Trophoblast cell (in vitro differentiated cells and primary cell): ENCODE data around the gene TIMM17B.

Experiments used
- DNase-seq, 2 donors: peaks; one replicate each; pipeline ENCODE4 v3.0.0-alpha.2; 2016
- H2AFZ ChIP-seq: 2 replicates; pipeline ENCODE4 v1.6.1; 2013; ENCODE audit warnings: low read length, moderate library complexity, mild to moderate bottlenecking; ENCODE audit not compliant: insufficient read depth, poor library complexity
- H2AK5ac ChIP-seq: 2 replicates; pipeline ENCODE4 v1.6.1; 2013; ENCODE audit warnings: mild to moderate bottlenecking, low read length
- H2BK120ac ChIP-seq: 2 replicates; pipeline ENCODE4 v1.6.1; 2013; ENCODE audit warnings: low read length, mild to moderate bottlenecking, moderate library complexity; ENCODE audit not compliant: insufficient read depth, poor library complexity
- H2BK12ac ChIP-seq: 2 replicates; pipeline ENCODE4 v1.6.1; 2013; ENCODE audit warnings: mild to moderate bottlenecking, low read length, moderate library complexity
- H2BK5ac ChIP-seq: 2 replicates; pipeline ENCODE4 v1.6.1; 2013; ENCODE audit warnings: low read length, low read depth, moderate library complexity, mild to moderate bottlenecking; ENCODE audit not compliant: poor library complexity
- H3K14ac ChIP-seq: 2 replicates; pipeline ENCODE4 v1.6.1; 2013; ENCODE audit warnings: mild to moderate bottlenecking, low read length
- H3K18ac ChIP-seq: 2 replicates; pipeline ENCODE4 v1.6.1; 2013; ENCODE audit warnings: mild to moderate bottlenecking, low read length
- H3K23ac ChIP-seq: 2 replicates; pipeline ENCODE4 v1.6.1; 2013; ENCODE audit warnings: low read length
- H3K27ac ChIP-seq: 2 replicates; pipeline ENCODE4 v1.5.1; 2013; ENCODE audit warnings: low read depth, mild to moderate bottlenecking, inconsistent platforms, low read length, moderate library complexity
- H3K27me3 ChIP-seq: 2 replicates; pipeline ENCODE4 v1.6.1; 2013; ENCODE audit warnings: inconsistent platforms, mild to moderate bottlenecking, low read length, moderate library complexity; ENCODE audit not compliant: insufficient read depth
- H3K36me3 ChIP-seq, 2 experiments: 1 replicate in 1 of 2; 2 replicates in 1 of 2; pipeline ENCODE4 v1.6.1; 2013; ENCODE audit warnings: low read length in 2 of 2, mild to moderate bottlenecking in 2 of 2, moderate library complexity in 1 of 2; ENCODE audit not compliant: insufficient read depth in 2 of 2, control insufficient read depth in 1 of 2
- H3K4ac ChIP-seq: 2 replicates; pipeline ENCODE4 v1.6.1; 2013; ENCODE audit warnings: low read depth, mild to moderate bottlenecking, low read length, moderate library complexity
- H3K4me1 ChIP-seq, 2 experiments: 1 replicate in 1 of 2; 2 replicates in 1 of 2; pipeline ENCODE4 v1.6.1; 2013; ENCODE audit warnings: low read length in 2 of 2, mild to moderate bottlenecking in 2 of 2, moderate library complexity in 1 of 2; ENCODE audit not compliant: insufficient read depth in 2 of 2, control insufficient read depth in 1 of 2
- H3K4me2 ChIP-seq: 2 replicates; pipeline ENCODE4 v1.6.1; 2013; ENCODE audit warnings: inconsistent platforms, mild to moderate bottlenecking, low read length, moderate library complexity
- H3K4me3 ChIP-seq: 2 replicates; pipeline ENCODE4 v1.5.1; 2013; ENCODE audit warnings: mild to moderate bottlenecking, low read depth, low read length, inconsistent platforms
- H3K79me1 ChIP-seq: one replicate; pipeline ENCODE4 v1.6.1; 2013; ENCODE audit warnings: low read length
- H3K79me2 ChIP-seq: 2 replicates; pipeline ENCODE4 v1.6.1; 2013; ENCODE audit warnings: low read length, mild to moderate bottlenecking; ENCODE audit not compliant: control insufficient read depth, insufficient read depth, poor library complexity
- H3K9ac ChIP-seq: 2 replicates; pipeline ENCODE4 v1.6.1; 2013; ENCODE audit warnings: mild to moderate bottlenecking, low read length
- H3K9me3 ChIP-seq: 2 replicates; pipeline ENCODE4 v1.6.1; 2013; ENCODE audit warnings: low read depth, mild to moderate bottlenecking, control low read depth, inconsistent platforms, low read length; ENCODE audit not compliant: insufficient read depth
- H4K12ac ChIP-seq: 2 replicates; pipeline ENCODE4 v1.6.1; 2013; ENCODE audit warnings: low read depth, mild to moderate bottlenecking, low read length, moderate library complexity
- H4K8ac ChIP-seq: 2 replicates; pipeline ENCODE4 v1.6.1; 2013; ENCODE audit warnings: low read depth, mild to moderate bottlenecking, low read length, moderate library complexity
- H4K91ac ChIP-seq: one replicate; pipeline ENCODE4 v1.6.1; 2013; ENCODE audit warnings: low read depth, mild to moderate bottlenecking, low read length, moderate library complexity
- WGBS: extraction: QIAGEN DNeasy Blood & Tissue Kit; methylation state at CpG from one replicate; pipeline ENCODE4 v1.1.7; 2013; ENCODE audit warnings: missing lambda C conversion rate; ENCODE audit not compliant: insufficient read length, insufficient coverage; ENCODE audit errors: extremely low coverage; 5-methylcytosine and 5-hydroxymethylcytosine counted together

TIMM17B gene

DNA sequence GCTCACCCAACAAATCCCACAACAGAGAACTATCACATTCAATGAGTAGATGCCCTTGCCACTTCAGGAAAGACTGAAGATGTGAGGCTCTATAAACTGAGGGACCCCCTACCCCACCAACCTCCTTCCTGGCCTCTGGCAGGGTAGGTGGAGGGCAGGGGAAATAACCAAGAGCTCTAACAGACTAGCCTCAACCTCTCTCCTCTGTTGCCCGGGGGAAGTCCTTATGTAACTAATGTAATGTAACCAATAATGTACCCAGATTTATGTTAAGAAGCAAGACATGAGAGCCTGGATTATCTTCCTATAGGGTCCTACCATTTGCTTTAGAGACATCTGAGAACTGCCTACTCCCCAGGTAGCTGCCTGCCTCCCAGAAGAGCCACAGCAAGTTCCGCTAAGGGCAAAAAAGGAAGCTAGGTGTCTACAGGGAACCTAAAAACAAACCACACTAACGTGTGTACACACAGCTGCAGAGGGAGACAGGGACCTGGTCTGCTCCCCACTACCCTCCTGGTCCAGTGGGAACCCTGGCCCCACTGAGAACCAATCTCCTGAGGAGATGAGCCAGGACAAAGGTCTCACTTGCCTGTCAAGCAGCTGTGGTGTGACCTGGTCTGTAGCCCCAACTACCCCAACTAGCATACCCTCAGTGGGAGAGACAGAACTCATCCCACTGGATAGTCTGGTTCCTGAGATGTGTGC, 42.1 kb upstream of the TIMM17B start:
- no peak overlapping the region for H3K18ac ChIP-seq
- no peak overlapping the region for H3K4ac ChIP-seq
- WGBS, result no CpG with 5 or more reads among the region's 3 CpGs
- H2AFZ ChIP-seq, result no peak overlapping the region
- no peaks in the 10 kb centered on the region for H3K79me1 ChIP-seq
- no peaks in the 10 kb centered on the region for H3K9me3 ChIP-seq
- H4K8ac ChIP-seq, result no peak overlapping the region
- no peak overlapping the region for H2BK5ac ChIP-seq
- H3K79me2 ChIP-seq, result no peaks in the 10 kb centered on the region
- H2AK5ac ChIP-seq, result no peak overlapping the region
- no peak overlapping the region for H2BK12ac ChIP-seq
- H4K91ac ChIP-seq, result no peak overlapping the region
- no peak overlapping the region for H3K27ac ChIP-seq
- no peak overlapping the region for H3K14ac ChIP-seq
- H3K4me1 ChIP-seq, result peaks cover 0 to 2% of the 10 kb centered on the region in 2 experiments
- no peak overlapping the region for H3K4me3 ChIP-seq
- no peak for DNase-seq
- no peak overlapping the region for H3K23ac ChIP-seq
- no peaks in the 10 kb centered on the region for H3K27me3 ChIP-seq
- peaks cover 39 to 53% of the 10 kb centered on the region in 2 experiments for H3K36me3 ChIP-seq
- no peak overlapping the region for H3K9ac ChIP-seq
- H4K12ac ChIP-seq, result no peak overlapping the region
- H2BK120ac ChIP-seq, result no peak overlapping the region
- H3K4me2 ChIP-seq, result no peak overlapping the region

DNA sequence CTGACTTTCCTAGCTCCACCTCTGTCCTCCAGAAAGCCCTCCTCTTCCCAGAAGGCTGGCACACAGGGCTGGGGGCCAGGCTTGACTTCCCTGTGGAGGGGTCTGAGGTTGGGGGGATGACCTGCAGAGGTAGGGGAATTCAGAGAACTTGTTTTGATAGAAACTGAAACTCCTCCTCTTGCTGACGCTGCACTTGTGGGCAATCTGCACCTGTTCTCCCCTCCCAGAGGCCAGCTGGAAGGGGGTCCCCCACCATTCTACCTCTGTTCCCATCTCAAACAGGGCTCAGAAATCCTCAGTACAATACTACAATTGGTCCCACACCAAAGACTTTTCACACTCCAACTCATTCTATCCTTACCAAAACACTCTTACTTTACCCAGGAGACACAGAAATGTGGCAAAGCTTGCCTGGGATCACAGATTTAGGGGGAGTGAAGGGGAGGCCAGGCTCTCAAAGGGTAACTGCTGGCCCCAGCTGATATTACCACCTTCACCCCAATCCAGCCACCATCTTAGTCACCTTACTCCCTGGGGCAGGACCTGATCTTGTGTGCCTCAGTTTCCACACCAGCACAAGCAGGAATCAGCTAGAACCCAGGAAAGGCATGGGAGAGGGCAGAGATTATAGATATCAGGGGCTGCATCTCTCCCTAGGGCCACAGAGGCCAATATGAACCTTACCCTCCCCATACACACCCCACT, 41.3 kb upstream of the TIMM17B start:
- Histone ChIP-seq H3K27ac (no peak overlapping the region), H2AK5ac (no peak overlapping the region), H4K91ac (no peak overlapping the region), H2BK12ac (no peak overlapping the region), H3K27me3 (no peaks in the 10 kb centered on the region), H3K36me3 (peaks cover 37 to 57% of the 10 kb centered on the region in 2 experiments), H3K4me3 (no peak overlapping the region), H2BK120ac (no peak overlapping the region), H3K23ac (no peak overlapping the region), H4K12ac (no peak overlapping the region), H2BK5ac (no peak overlapping the region), H3K9ac (no peak overlapping the region), H3K18ac (no peak overlapping the region), H3K79me1 (no peaks in the 10 kb centered on the region), H3K4me1 (peaks cover 0 to 2% of the 10 kb centered on the region in 2 experiments), H3K79me2 (no peaks in the 10 kb centered on the region), H2AFZ (no peak overlapping the region), H3K4ac (no peak overlapping the region), H4K8ac (no peak overlapping the region), H3K4me2 (no peak overlapping the region), H3K9me3 (no peaks in the 10 kb centered on the region), H3K14ac (no peak overlapping the region)
- DNase-seq, result no peak
- no CpG with 5 or more reads among the region's 1 CpG for whole genome bisulfite sequencing

DNA sequence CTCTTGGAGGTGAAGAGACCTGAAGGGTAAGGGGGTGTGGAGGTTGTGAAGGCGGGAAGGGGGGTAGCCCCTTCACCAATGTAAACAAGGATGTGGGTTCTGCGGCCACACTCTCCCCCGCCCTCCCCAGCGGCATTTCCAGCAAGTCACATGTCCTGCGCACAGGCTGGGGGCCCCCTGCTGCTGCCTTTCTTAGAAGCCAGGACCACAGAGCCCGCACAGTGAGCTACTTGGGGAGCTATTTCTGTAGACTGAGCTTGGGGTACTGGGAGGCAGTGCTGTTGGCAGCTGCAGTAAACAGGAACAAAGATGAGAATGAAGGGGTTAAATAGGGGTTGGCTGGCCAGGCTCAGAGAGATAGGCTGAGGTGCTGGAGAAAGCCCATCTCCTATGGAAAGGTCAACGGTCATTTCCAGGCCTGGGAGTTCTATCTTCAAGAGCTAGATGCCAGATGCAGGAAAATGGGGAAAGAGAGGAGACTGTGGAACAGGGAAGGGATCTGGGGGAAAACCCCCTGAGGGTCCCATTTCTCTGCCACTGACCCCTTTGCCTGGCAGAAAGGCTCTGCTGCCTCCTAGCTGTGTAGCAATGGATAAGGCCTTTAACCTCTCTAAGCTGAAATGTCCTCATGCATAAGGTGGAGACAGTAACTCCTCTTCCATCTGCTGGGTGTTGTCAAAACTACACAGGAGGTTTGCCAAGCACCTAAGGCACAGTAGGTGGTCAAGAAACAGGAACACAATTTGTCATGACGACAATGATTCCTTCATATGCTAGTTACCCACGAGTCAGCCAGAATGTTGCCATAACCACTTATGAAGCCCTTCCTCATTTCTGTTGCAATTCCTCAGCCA, 39.7 kb upstream of the TIMM17B start:
- Histone ChIP-seq H2BK5ac (no peak overlapping the region), H2BK120ac (no peak overlapping the region), H3K27me3 (no peaks in the 10 kb centered on the region), H3K4ac (no peak overlapping the region), H2AFZ (no peak overlapping the region), H3K18ac (no peak overlapping the region), H3K9me3 (no peaks in the 10 kb centered on the region), H4K12ac (no peak overlapping the region), H3K27ac (no peak overlapping the region), H3K4me3 (no peak overlapping the region), H2BK12ac (no peak overlapping the region), H3K4me2 (no peak overlapping the region), H3K9ac (no peak overlapping the region), H3K36me3 (peaks cover 39 to 51% of the 10 kb centered on the region in 2 experiments), H3K4me1 (peaks cover 0 to 2% of the 10 kb centered on the region in 2 experiments), H3K14ac (no peak overlapping the region), H4K91ac (no peak overlapping the region), H4K8ac (no peak overlapping the region), H3K79me1 (no peaks in the 10 kb centered on the region), H3K79me2 (no peaks in the 10 kb centered on the region), H3K23ac (no peak overlapping the region), H2AK5ac (no peak overlapping the region)
- WGBS, result no CpG with 5 or more reads among the region's 9 CpGs
- DNase-seq, result peak in 1 of 2 donors; percentile 21

DNA sequence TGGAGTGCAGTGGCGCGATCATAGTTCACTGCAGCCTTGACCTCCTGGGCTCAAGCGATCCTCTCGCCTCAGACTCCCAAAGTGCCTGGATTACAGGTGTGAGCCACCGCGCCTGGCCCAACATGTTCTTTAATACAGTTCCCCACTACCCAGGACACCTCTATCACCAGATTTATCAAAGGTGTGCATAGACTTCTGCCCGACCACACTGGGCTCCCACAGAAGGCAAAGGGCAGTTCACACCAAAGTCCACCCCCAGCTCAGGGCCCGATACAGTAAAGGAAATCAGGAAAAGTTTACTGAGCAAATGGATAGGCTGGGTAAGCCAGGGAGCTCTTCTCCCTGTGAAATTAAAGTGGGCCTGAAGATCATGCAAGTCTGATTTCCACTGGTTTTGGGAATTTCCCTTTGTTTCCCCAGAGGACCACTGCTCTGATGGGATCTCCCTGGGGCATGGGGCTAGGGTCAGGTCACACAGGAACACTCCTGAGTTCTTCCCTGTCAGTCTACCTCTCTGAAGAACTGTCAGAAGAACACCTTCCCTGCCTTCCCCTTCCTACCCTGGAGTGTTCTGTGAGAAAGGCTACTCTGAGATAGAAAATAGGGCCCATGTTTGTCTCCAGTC, 39.0 kb upstream of the TIMM17B start:
- WGBS, result no CpG with 5 or more reads among the region's 8 CpGs
- Histone ChIP-seq H4K91ac (no peak overlapping the region), H3K27ac (no peak overlapping the region), H3K14ac (no peak overlapping the region), H3K79me1 (no peaks in the 10 kb centered on the region), H3K23ac (no peak overlapping the region), H3K4me3 (no peak overlapping the region), H3K27me3 (no peaks in the 10 kb centered on the region), H4K12ac (no peak overlapping the region), H4K8ac (no peak overlapping the region), H3K36me3 (peaks cover 33 to 47% of the 10 kb centered on the region in 2 experiments), H3K9ac (no peak overlapping the region), H3K4ac (no peak overlapping the region), H3K79me2 (no peaks in the 10 kb centered on the region), H2AK5ac (no peak overlapping the region), H2AFZ (no peak overlapping the region), H3K9me3 (no peaks in the 10 kb centered on the region), H2BK5ac (no peak overlapping the region), H3K4me2 (no peak overlapping the region), H2BK12ac (no peak overlapping the region), H3K18ac (no peak overlapping the region), H2BK120ac (no peak overlapping the region), H3K4me1 (peaks cover 0 to 2% of the 10 kb centered on the region in 2 experiments)
- no peak for DNase-seq
